Mesothelial cell of epicardium (in vitro differentiated cells): ENCODE results near the gene HOXD10. TPM values are rescaled to one million over a fixed set of nuclear protein-coding genes. Genes with fewer than 3 reads are reported as not detected.

Source experiments
- DNase-seq, 2 experiments: peaks; one replicate each; pipeline ENCODE4 v3.0.0; 2021; ENCODE audit warnings: low spot score in 2 of 2; ENCODE audit not compliant: unreplicated experiment in 2 of 2
- H3K27ac Mint-ChIP-seq: 2 replicates; pipeline ENCODE4 v1.8.0; 2021; ENCODE audit warnings: mixed read lengths
- H3K27me3 Mint-ChIP-seq: 2 replicates; pipeline ENCODE4 v1.8.0; 2021; ENCODE audit warnings: low read depth, mixed read lengths
- H3K36me3 Mint-ChIP-seq: 2 replicates; pipeline ENCODE4 v1.8.0; 2021; ENCODE audit warnings: mixed read lengths
- H3K4me1 Mint-ChIP-seq: 2 replicates; pipeline ENCODE4 v1.8.0; 2021; ENCODE audit warnings: mixed read lengths
- H3K4me3 Mint-ChIP-seq: 2 replicates; pipeline ENCODE4 v1.8.0; 2021; ENCODE audit warnings: mild to moderate bottlenecking, moderate library complexity, mixed read lengths
- H3K9me3 Mint-ChIP-seq: 2 replicates; pipeline ENCODE4 v1.8.0; 2021; ENCODE audit warnings: mixed read lengths
- total RNA-seq: library from RNA; stranded (reverse); gene quantifications from 3 replicates; pipeline ENCODE4 v1.2.1, GENCODE V29; 2021
- TF ChIP-seq, protein P1 (sequence below): fragments of 200-600 bp; sonication (generic); IDR thresholded peaks from one replicate; pipeline ENCODE4 v1.5.0; 2021; ENCODE audit warnings: antibody characterized with exemption; ENCODE audit not compliant: unreplicated experiment

Gene HOXD10
- total RNA-seq, 1 donor from 2014 or later, result 3.2 TPM

DNA sequence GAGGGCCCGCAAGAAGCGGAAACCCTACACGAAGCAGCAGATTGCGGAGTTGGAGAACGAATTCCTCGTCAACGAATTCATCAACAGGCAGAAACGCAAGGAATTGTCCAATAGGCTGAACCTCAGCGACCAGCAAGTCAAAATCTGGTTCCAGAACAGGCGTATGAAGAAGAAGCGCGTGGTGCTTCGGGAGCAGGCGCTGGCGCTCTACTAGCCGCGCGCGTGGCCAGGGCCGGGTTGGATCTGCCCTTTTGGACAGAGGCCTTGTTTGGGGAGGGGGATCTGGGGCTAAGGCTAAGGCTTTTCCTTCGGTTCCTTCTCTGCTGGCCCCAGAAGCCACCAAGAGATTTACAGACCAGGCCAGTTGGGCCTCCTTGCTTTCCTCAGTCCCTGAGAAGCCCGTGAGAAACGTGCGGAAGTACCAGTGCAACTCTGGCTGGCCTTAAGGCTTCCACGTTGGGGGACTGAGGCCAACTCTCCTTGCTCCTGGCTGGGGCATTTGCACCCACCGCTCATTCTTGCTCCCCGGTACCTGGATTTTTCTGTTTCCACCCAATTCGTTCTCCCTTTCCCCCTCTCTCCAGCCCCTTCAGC lies 15.9 kb upstream of the HOXD10 start:
- Mint-ChIP-seq H3K4me3 (no peak overlapping the region), H3K36me3 (no peaks in the 10 kb centered on the region), H3K4me1 (peaks cover 16% of the 10 kb centered on the region), H3K27me3 (peaks cover 99% of the 10 kb centered on the region), H3K27ac (no peak overlapping the region), H3K9me3 (no peaks in the 10 kb centered on the region)
- TF ChIP-seq, protein P1, sequence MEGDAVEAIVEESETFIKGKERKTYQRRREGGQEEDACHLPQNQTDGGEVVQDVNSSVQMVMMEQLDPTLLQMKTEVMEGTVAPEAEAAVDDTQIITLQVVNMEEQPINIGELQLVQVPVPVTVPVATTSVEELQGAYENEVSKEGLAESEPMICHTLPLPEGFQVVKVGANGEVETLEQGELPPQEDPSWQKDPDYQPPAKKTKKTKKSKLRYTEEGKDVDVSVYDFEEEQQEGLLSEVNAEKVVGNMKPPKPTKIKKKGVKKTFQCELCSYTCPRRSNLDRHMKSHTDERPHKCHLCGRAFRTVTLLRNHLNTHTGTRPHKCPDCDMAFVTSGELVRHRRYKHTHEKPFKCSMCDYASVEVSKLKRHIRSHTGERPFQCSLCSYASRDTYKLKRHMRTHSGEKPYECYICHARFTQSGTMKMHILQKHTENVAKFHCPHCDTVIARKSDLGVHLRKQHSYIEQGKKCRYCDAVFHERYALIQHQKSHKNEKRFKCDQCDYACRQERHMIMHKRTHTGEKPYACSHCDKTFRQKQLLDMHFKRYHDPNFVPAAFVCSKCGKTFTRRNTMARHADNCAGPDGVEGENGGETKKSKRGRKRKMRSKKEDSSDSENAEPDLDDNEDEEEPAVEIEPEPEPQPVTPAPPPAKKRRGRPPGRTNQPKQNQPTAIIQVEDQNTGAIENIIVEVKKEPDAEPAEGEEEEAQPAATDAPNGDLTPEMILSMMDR, result no peak
- DNase-seq, result no peak

DNA sequence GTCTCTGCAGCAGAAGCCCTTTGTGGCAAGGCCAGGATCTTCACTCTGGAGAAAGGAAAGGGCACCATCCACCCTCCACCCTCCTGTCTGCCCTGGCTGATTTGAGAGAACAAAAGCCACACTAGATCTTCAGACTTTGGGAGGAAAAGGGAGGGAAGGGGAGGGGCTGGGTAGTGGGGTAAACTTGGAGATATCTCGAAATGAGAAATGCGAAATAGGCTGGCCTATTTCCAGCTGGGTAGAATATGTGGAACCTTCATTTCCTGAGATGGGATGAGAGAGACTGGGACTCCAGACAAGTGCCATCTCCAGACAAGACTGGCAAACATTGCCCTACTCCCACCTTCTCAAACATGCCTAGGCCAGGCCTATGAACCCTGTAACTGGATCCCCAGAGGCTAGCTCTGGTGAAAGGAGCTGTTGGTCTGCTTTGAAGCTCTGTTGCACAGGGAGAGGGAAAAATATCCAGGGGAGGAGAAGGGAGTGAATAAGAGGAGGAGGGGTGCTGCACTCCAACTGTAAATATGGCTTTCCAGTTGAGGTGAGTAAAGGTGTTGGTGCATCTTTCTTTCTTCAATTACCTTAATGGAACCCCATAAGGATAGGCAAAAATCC lies 15.3 kb upstream of the HOXD10 start:
- H3K9me3 Mint-ChIP-seq, result no peaks in the 10 kb centered on the region
- no peak overlapping the region for H3K27ac Mint-ChIP-seq
- TF ChIP-seq, protein P1, result no peak
- H3K36me3 Mint-ChIP-seq, result no peaks in the 10 kb centered on the region
- peaks cover 99% of the 10 kb centered on the region for H3K27me3 Mint-ChIP-seq
- no peak for DNase-seq
- no peak overlapping the region for H3K4me3 Mint-ChIP-seq
- H3K4me1 Mint-ChIP-seq, result peaks cover 19% of the 10 kb centered on the region

DNA sequence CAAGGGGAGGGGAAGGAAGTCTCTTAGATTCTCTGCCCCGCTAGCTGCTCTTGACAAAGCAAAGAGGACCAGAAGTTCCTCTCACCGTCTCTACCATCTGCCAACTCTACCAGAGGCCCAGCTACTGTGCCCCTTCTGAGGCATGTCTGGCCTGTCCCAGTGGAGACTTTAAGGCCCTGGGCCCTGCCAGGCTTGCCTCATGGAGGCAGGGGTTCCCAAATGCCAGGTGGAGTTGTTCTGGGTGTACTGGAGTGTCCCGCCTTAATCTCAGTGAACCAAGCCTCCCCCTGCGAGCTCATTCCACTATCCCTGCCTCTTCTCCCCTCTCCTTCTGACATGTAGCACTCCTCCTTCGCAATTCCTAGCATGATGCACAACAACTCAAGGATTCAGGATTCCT lies 14.7 kb upstream of the HOXD10 start:
- H3K4me1 Mint-ChIP-seq, result peaks cover 20% of the 10 kb centered on the region
- H3K27me3 Mint-ChIP-seq, result peaks cover 96% of the 10 kb centered on the region
- TF ChIP-seq, protein P1, result no peak
- H3K27ac Mint-ChIP-seq, result no peak overlapping the region
- H3K9me3 Mint-ChIP-seq, result no peaks in the 10 kb centered on the region
- no peak for DNase-seq
- no peaks in the 10 kb centered on the region for H3K36me3 Mint-ChIP-seq
- no peak overlapping the region for H3K4me3 Mint-ChIP-seq

DNA sequence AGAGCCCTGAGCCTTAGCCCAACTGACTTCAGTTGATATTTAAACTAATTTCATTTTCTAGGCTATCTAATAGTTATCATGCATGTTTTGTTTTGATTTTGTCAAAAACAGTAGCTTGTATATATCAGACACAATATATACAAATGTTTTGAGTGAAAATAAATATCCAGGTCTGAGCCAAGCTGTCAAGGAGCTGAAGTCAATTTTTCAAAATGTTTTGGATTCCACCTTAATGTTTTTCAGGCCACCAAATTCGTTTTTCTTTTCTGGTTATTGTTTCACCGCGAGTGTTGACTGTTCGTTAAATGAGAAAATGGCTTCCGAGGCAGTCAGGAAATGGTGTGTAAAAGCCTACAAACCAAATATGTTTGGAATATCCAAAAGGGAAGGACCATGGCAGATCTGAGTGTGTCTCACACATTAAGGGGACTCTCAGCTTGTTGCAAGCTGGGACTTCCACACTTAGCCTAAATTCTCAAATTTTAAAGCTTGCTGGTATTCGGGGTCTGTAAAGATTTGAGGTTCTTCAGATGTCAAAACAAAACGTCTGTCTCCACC lies 14.2 kb upstream of the HOXD10 start:
- Mint-ChIP-seq H3K27me3 (peaks cover 96% of the 10 kb centered on the region), H3K9me3 (no peaks in the 10 kb centered on the region), H3K4me3 (no peak overlapping the region), H3K36me3 (no peaks in the 10 kb centered on the region), H3K4me1 (peaks cover 24% of the 10 kb centered on the region), H3K27ac (no peak overlapping the region)
- no peak for DNase-seq
- TF ChIP-seq, protein P1, result no peak

DNA sequence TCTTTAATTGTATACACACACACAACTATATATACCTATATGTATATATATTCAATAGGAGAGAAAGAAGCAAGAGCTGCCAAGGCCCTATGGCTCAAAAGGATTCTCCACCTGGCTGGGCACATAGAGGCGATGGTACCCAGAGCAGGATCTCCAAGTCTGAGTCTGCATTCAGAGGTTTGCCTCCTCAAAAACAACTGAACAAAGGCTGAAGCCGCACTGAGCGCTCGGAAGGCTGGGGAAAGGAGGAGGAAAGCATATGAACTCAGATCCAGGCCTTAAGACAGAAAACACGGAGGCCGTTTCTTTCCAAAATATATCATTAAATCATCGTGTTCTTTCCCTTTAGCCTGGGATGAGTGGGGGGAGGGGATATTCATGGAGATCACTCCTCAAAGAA lies 13.4 kb upstream of the HOXD10 start:
- H3K9me3 Mint-ChIP-seq, result no peaks in the 10 kb centered on the region
- H3K27ac Mint-ChIP-seq, result no peak overlapping the region
- TF ChIP-seq, protein P1, result no peak
- peaks cover 19% of the 10 kb centered on the region for H3K4me1 Mint-ChIP-seq
- peaks cover 89% of the 10 kb centered on the region for H3K27me3 Mint-ChIP-seq
- DNase-seq, result no peak
- H3K4me3 Mint-ChIP-seq, result no peak overlapping the region
- no peaks in the 10 kb centered on the region for H3K36me3 Mint-ChIP-seq
